Retinal pigment epithelial cell (primary cell): ENCODE measurements around the gene ADAM29.
"Not testable (repeated sequence)": the region's sequence is repeated elsewhere in the genome, so short reads cannot be mapped to it uniquely, and the experiment has no call there.

Experiments
- DNase-seq: peaks from one replicate; pipeline ENCODE4 v3.0.0-alpha.2; 2010; ENCODE audit warnings: low read depth
- H3K4me3 ChIP-seq: 2 replicates; pipeline ENCODE4 v1.5.1; 2011; ENCODE audit warnings: mild to moderate bottlenecking, low read length, control low read depth, moderate library complexity
- TF ChIP-seq, protein P1 (sequence below): conservative IDR thresholded peaks from 2 replicates; pipeline ENCODE4 v1.5.1; 2011; ENCODE audit warnings: low read depth, low read length, control low read depth, inconsistent platforms

ADAM29 gene

DNA sequence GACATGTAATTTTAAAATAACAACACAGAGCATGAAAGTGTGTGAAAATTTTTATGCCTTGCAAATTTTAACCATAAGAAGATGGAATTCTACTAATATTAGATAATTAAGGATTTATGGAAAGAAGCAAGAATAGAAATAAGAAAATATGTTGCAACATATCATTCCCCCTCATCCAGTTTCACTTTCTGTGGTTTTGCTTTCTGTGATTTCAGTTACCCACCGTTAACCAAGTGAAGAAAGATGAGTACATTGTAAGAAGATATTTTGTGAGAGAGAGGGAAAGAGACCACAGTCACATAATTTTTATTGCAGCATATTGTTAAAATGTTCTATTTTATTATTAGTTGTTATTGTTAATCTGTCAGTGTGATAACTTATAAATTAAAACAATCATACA, 77.9 kb downstream of the ADAM29 start:
- H3K4me3 ChIP-seq, result no peak overlapping the region
- DNase-seq, result no peak
- TF ChIP-seq, protein P1, sequence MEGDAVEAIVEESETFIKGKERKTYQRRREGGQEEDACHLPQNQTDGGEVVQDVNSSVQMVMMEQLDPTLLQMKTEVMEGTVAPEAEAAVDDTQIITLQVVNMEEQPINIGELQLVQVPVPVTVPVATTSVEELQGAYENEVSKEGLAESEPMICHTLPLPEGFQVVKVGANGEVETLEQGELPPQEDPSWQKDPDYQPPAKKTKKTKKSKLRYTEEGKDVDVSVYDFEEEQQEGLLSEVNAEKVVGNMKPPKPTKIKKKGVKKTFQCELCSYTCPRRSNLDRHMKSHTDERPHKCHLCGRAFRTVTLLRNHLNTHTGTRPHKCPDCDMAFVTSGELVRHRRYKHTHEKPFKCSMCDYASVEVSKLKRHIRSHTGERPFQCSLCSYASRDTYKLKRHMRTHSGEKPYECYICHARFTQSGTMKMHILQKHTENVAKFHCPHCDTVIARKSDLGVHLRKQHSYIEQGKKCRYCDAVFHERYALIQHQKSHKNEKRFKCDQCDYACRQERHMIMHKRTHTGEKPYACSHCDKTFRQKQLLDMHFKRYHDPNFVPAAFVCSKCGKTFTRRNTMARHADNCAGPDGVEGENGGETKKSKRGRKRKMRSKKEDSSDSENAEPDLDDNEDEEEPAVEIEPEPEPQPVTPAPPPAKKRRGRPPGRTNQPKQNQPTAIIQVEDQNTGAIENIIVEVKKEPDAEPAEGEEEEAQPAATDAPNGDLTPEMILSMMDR, result no peak

DNA sequence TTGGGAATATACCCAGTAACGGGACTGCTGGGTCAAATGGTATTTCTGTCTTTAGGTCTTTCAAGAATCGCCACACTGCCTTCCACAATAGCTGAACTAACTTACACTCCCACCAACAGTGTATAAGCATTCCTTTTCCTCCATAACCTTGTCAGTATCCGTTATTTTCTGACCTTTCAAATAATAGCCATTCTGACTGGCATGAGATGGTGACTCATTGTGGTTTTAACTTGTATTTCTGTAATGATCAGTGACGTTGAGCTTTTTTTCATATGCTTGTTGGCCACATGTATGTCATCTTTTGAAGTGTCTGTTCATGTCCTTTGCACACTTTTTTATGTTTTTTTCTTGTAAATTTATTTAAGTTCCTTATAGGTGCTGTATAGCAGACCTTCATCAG, 81.2 kb downstream of the ADAM29 start:
- DNase-seq, result peak; percentile 74
- H3K4me3 ChIP-seq, result no peak overlapping the region
- TF ChIP-seq, protein P1, result no peak

DNA sequence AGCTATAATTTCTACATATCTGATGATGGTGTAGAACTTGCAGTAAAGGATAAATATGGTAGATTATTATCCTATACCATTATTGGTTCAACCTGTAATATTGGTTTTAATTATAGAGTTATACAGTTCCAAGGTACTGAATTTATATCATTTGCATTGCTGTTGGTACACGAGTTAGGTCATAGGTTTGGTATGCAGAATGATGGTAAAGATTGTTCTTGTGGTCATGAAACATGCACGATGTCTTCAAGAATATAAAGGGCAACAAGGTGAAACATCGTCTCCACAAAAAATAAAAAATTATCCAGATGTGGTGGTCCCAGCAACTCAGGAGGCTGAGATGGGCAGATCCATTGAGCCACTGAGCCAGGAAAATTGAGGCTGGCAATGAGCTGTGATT, 99.6 kb downstream of the ADAM29 start:
- TF ChIP-seq, protein P1, result no peak
- no peak overlapping the region for H3K4me3 ChIP-seq
- no peak for DNase-seq

DNA sequence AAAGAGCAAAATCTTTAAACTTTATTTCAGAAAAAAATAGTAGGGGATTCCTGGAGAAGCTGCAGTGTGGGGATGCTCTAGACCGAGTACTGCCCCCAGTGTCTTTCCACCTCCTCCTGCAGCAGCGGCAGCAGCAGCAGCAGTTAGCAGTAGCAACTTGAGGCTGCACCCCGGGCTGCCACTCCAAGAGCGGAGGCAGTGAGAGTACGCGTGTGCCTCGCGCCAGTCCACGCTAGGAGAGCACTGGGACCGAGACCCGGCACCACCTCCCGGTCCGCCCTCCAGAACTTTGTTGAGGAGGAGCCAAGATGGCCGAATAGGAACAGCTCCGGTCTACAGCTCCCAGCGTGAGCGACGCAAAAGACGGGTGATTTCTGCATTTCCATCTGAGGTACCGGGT, 101.3 kb downstream of the ADAM29 start:
- not testable (repeated sequence) for H3K4me3 ChIP-seq, DNase-seq
